Measurements from ENCODE around the gene CLIC1. TPM values are rescaled to one million over a fixed set of nuclear protein-coding genes. Genes with fewer than 3 reads are reported as not detected.

The CLIC1 gene
- 100 to 1,000 TPM; 266 to 325 (median 318) TPM for total RNA-seq

GRCh38 chr6:31736021-31736767 is at the start of gene CLIC1:
Gene CLIC1, minus strand, starts transcription at chr6:31736530. Its CDS starts 230 bp downstream, at chr6:31736300.
- TF ChIP-seq POLR2AphosphoS5 (IDR thresholded peaks at IDR 0.05), result peak; percentile 93 to 95 (median 94)
- peak in 1 of 3 donors; percentile 3 for TF ChIP-seq CTCF (IDR thresholded peaks at IDR 0.05)
- TF ChIP-seq POLR2A (IDR thresholded peaks at IDR 0.05), result peak; percentile 96
- H3K9me3 ChIP-seq, result no peaks in the 10 kb centered on the region
- H3K36me3 ChIP-seq, result no peaks in the 10 kb centered on the region
- DNase-seq (ENCODE audit: low spot score in 2 of 2), result peak; percentile 88 to 91
- H3K4me1 ChIP-seq, result peaks cover 14 to 35% of the 10 kb centered on the region in 2 donors
- peak within 1 kb of the TSS; percentile 68 to 76 (median 75) for H3K4me3 ChIP-seq
- H3K27me3 ChIP-seq, result no peaks in the 10 kb centered on the region
- intact Hi-C loops (cut with DNase I; ENCODE audit: low total_unique reads), result no loop called here
- peak within 1 kb of the TSS; percentile 95 to 96 for H3K27ac ChIP-seq

- Histone ChIP-seq H3K4me3 (no peak overlapping the region), H3K36me3 (no peaks in the 10 kb centered on the region), H3K9me3 (no peaks in the 10 kb centered on the region)
Observed at GRCh38 chr6:31785475-31785874, 49.1 kb upstream of the CLIC1 start.

GRCh38 chr6:31784098-31784925 is 48.0 kb upstream of the CLIC1 start:
- no peaks in the 10 kb centered on the region for H3K27me3 ChIP-seq
- H3K27ac ChIP-seq, result no peak overlapping the region
- no peaks in the 10 kb centered on the region for H3K36me3 ChIP-seq
- H3K4me3 ChIP-seq, result no peak overlapping the region
- no peaks in the 10 kb centered on the region for H3K9me3 ChIP-seq
- no peaks in the 10 kb centered on the region for H3K4me1 ChIP-seq
- intact Hi-C loops (cut with DNase I; ENCODE audit: low total_unique reads), result no loop called here
- DNase-seq (ENCODE audit: low spot score in 2 of 2), result no peak
- TF ChIP-seq POLR2A (IDR thresholded peaks at IDR 0.05) (no peak), CTCF (IDR thresholded peaks at IDR 0.05) (no peak), POLR2AphosphoS5 (IDR thresholded peaks at IDR 0.05) (no peak)

More at GRCh38 chr6:31785475-31785874, 49.1 kb upstream of the CLIC1 start:
- DNase-seq (ENCODE audit: low spot score in 2 of 2), result no peak
- intact Hi-C loops (cut with DNase I; ENCODE audit: low total_unique reads), result no loop called here
- TF ChIP-seq POLR2AphosphoS5 (IDR thresholded peaks at IDR 0.05) (no peak), CTCF (IDR thresholded peaks at IDR 0.05) (no peak), POLR2A (IDR thresholded peaks at IDR 0.05) (no peak)
- H3K27me3 ChIP-seq, result no peaks in the 10 kb centered on the region
- no peaks in the 10 kb centered on the region for H3K4me1 ChIP-seq
- no peak overlapping the region for H3K27ac ChIP-seq

GRCh38 chr6:31782126-31782855 is 46.0 kb upstream of the CLIC1 start:
- peaks cover 0 to under 1% of the 10 kb centered on the region in 2 donors for H3K4me1 ChIP-seq
- TF ChIP-seq CTCF (IDR thresholded peaks at IDR 0.05), result no peak
- no peak for TF ChIP-seq POLR2A (IDR thresholded peaks at IDR 0.05)
- TF ChIP-seq POLR2AphosphoS5 (IDR thresholded peaks at IDR 0.05), result no peak
- no peaks in the 10 kb centered on the region for H3K27me3 ChIP-seq
- no peak overlapping the region for H3K4me3 ChIP-seq
- no peak for DNase-seq (ENCODE audit: low spot score in 2 of 2)
- intact Hi-C loops (cut with DNase I; ENCODE audit: low total_unique reads), result no loop called here
- no peaks in the 10 kb centered on the region for H3K36me3 ChIP-seq
- H3K9me3 ChIP-seq, result no peaks in the 10 kb centered on the region
- no peak overlapping the region for H3K27ac ChIP-seq

Measured in breast epithelium (tissue), 4 donors.